HCT116 (cell line): Measurements from ENCODE around the gene CTU2. TPM values are rescaled to one million over a fixed set of nuclear protein-coding genes. Genes with fewer than 3 reads are reported as not detected.

Source experiments
- ATAC-seq: fragments of 200-7000 bp; cut with Tn5 transposase; 2 replicates; pipeline ENCODE4 v1.9.1; 2020; ENCODE audit warnings: mild to moderate bottlenecking, moderate library complexity
- BruUV-seq: library from RNA; stranded (reverse); fragments of 400-500 nt; replicated peaks from 2 replicates; lab custom pipeline; 2021; lab: Mats Ljungman, UMichigan
- CTCF ChIA-PET: fragments of 300-600 bp; sonication (Branson Sonifier 250); formaldehyde crosslinking; loops from one replicate; lab custom pipeline; 2021; ENCODE audit warnings: antibody characterized with exemption; lab: Charles Lee
- POLR2A ChIA-PET: fragments of 300-600, 350-600 bp; sonication (Branson Sonifier 250); formaldehyde crosslinking; loops from one replicate; lab custom pipeline; 2021; ENCODE audit warnings: antibody characterized with exemption; lab: Charles Lee
- RAD21 ChIA-PET, 2 experiments: fragments of 300-600 bp; sonication (Branson Sonifier 250); formaldehyde crosslinking; loops; one replicate each; lab custom pipeline; 2023; ENCODE audit warnings: low total read pairs in 2 of 2; ENCODE audit not compliant: uncharacterized antibody in 2 of 2, unreplicated experiment in 2 of 2, low non-redundant PET in 1 of 2; lab: Charles Lee
- DNase-seq: peaks from one replicate; pipeline ENCODE4 v3.0.0-alpha.2; 2010; ENCODE audit warnings: low read depth, low spot score
- H2AFZ ChIP-seq: fragments of 200-600 bp; shearing (Covaris generic), sonication (generic); 2 replicates; pipeline ENCODE4 v1.6.1; 2017; ENCODE audit warnings: low read depth, mixed run types, mixed read lengths, antibody characterized with exemption, low read length; ENCODE audit not compliant: poor library complexity, severe bottlenecking
- H3K27ac ChIP-seq: 2 replicates; pipeline ENCODE4 v1.5.1; 2012; ENCODE audit warnings: low read depth, low read length
- H3K27me3 ChIP-seq: fragments of 200-600 bp; sonication (generic); 2 replicates; pipeline ENCODE4 v1.6.1; 2016; ENCODE audit warnings: mixed run types, low read length, mixed read lengths; ENCODE audit not compliant: insufficient read depth
- H3K36me3 ChIP-seq, 2 experiments: fragments of 200-500 bp in 1 of 2; fragments of 200-600 bp in 1 of 2; sonication (Bioruptor generic) in 1 of 2; sonication (generic) in 1 of 2; 2 replicates each; pipeline versions ENCODE4 v1.5.1 to v1.6.1; 2014 to 2016; ENCODE audit warnings: low read length in 2 of 2, inconsistent platforms in 1 of 2, mixed read lengths in 1 of 2, mixed run types in 1 of 2; ENCODE audit not compliant: insufficient read depth in 2 of 2, control insufficient read depth in 1 of 2
- H3K4me1 ChIP-seq, 2 experiments: fragments of 200-600 bp in 1 of 2; sonication (generic) in 1 of 2; 2 replicates each; pipeline versions ENCODE4 v1.5.1 to v1.6.1; 2012 to 2017; ENCODE audit warnings: low read length in 2 of 2, inconsistent platforms in 1 of 2, mild to moderate bottlenecking in 1 of 2, mixed read lengths in 1 of 2, mixed run types in 1 of 2, moderate library complexity in 1 of 2; ENCODE audit not compliant: insufficient read depth in 2 of 2, control insufficient read depth in 1 of 2
- H3K4me2 ChIP-seq: fragments of 200-600 bp; sonication (generic); 2 replicates; pipeline ENCODE4 v1.6.1; 2017; ENCODE audit warnings: mixed run types, low read length, mixed read lengths
- H3K4me3 ChIP-seq, 2 experiments: fragments of 200-600 bp in 1 of 2; sonication (generic) in 1 of 2; replicated peaks in 1 of 2; 2 replicates each; pipeline ENCODE4 v1.5.1; 2011 to 2016; ENCODE audit warnings: low read length in 2 of 2, control low read depth in 1 of 2, low read depth in 1 of 2, mild to moderate bottlenecking in 1 of 2, mixed read lengths in 1 of 2, mixed run types in 1 of 2
- H3K79me2 ChIP-seq: fragments of 200-600 bp; sonication (generic); 2 replicates; pipeline ENCODE4 v1.6.1; 2017; ENCODE audit warnings: mild to moderate bottlenecking, mixed run types, low read length, moderate library complexity, mixed read lengths; ENCODE audit not compliant: insufficient read depth
- H3K9ac ChIP-seq: fragments of 200-600 bp; sonication (generic); 2 replicates; pipeline ENCODE4 v1.6.1; 2016; ENCODE audit warnings: low read length, mixed read lengths
- H3K9me2 ChIP-seq: fragments of 200-600 bp; sonication (generic), shearing (Covaris generic); 2 replicates; pipeline ENCODE4 v1.6.1; 2017; ENCODE audit warnings: mixed run types, mild to moderate bottlenecking, moderate library complexity; ENCODE audit not compliant: insufficient read depth
- H3K9me3 ChIP-seq, 2 experiments: fragments of 200-500 bp in 1 of 2; fragments of 200-600 bp in 1 of 2; sonication (Bioruptor generic) in 1 of 2; sonication (generic) in 1 of 2; 2 replicates each; pipeline ENCODE4 v1.6.1; 2014 to 2017; ENCODE audit warnings: low read length in 2 of 2, mixed read lengths in 2 of 2, inconsistent platforms in 1 of 2, low read depth in 1 of 2, mild to moderate bottlenecking in 1 of 2, mixed run types in 1 of 2, moderate library complexity in 1 of 2; ENCODE audit not compliant: control insufficient read depth in 1 of 2, insufficient read depth in 1 of 2
- H4K20me1 ChIP-seq: fragments of 200-600 bp; sonication (generic), shearing (Covaris generic); 2 replicates; pipeline ENCODE4 v1.6.1; 2017; ENCODE audit warnings: mixed run types, mild to moderate bottlenecking, moderate library complexity; ENCODE audit not compliant: insufficient read depth
- CEBPB ChIP-seq: IDR thresholded peaks from 2 replicates; pipeline ENCODE4 v1.6.1; 2012; ENCODE audit warnings: low read depth
- EGR1 ChIP-seq: IDR thresholded peaks from 2 replicates; pipeline ENCODE4 v1.6.1; 2012; ENCODE audit warnings: low read depth
- ELF1 ChIP-seq: IDR thresholded peaks from 2 replicates; pipeline ENCODE4 v1.6.1; 2012; ENCODE audit warnings: low read depth, borderline replicate concordance
- EZH2phosphoT487 ChIP-seq: fragments of 200-600 bp; IDR thresholded peaks from 2 replicates; pipeline ENCODE4 v1.6.1; 2018; ENCODE audit warnings: antibody characterized with exemption, borderline replicate concordance
- FOSL1 ChIP-seq: IDR thresholded peaks from 2 replicates; pipeline ENCODE4 v1.6.1; 2012; ENCODE audit warnings: low read depth
- POLR2A ChIP-seq: IDR thresholded peaks from 2 replicates; pipeline ENCODE4 v1.7.0; 2011; ENCODE audit warnings: borderline replicate concordance; ENCODE audit not compliant: insufficient read depth, insufficient read length; ENCODE audit errors: extremely low read depth
- POLR2AphosphoS5 ChIP-seq: IDR thresholded peaks from 2 replicates; pipeline ENCODE4 v1.6.1; 2011; ENCODE audit warnings: mild to moderate bottlenecking, low read depth, low read length, moderate library complexity
- RAD21 ChIP-seq: IDR thresholded peaks from 2 replicates; pipeline ENCODE4 v1.6.1; 2012; ENCODE audit warnings: low read depth, mild to moderate bottlenecking
- SIN3A ChIP-seq: IDR thresholded peaks from 2 replicates; pipeline ENCODE4 v1.6.1; 2012; ENCODE audit warnings: low read depth
- SP1 ChIP-seq: IDR thresholded peaks from 2 replicates; pipeline ENCODE4 v1.6.1; 2012; ENCODE audit warnings: low read depth
- SRF ChIP-seq: IDR thresholded peaks from 2 replicates; pipeline ENCODE4 v1.6.1; 2012; ENCODE audit warnings: low read depth
- YY1 ChIP-seq: IDR thresholded peaks from 2 replicates; pipeline ENCODE4 v1.6.1; 2011; ENCODE audit warnings: low read length, low read depth, moderate library complexity, mild to moderate bottlenecking; ENCODE audit not compliant: insufficient replicate concordance; ENCODE audit errors: extremely low read depth
- ZFX ChIP-seq: fragments of 450-650 bp; IDR thresholded peaks from 2 replicates; pipeline ENCODE4 v1.6.1; 2017
- ZNF274 ChIP-seq: fragments of 200-500 bp; sonication (Bioruptor generic); IDR thresholded peaks from 2 replicates; pipeline ENCODE4 v1.6.1; 2014; ENCODE audit warnings: mild to moderate bottlenecking, low read depth, low read length, inconsistent platforms
- intact Hi-C: fragments of 100-400 bp; cut with micrococcal nuclease; formaldehyde crosslinking; loops from 2 replicates; pipeline ENCODE4 v1.10.0; 2022
- total RNA-seq: library from RNA; stranded (reverse); gene quantifications from one replicate; pipeline ENCODE4 v1.2.1, GENCODE V29; 2021; ENCODE audit not compliant: unreplicated experiment
- TF ChIP-seq, protein P1 (sequence below), 3 experiments: fragments of 200-600 bp in 1 of 3; sonication (generic) in 1 of 3; IDR thresholded peaks in 2 of 3; conservative IDR thresholded peaks in 1 of 3; 2 replicates each; pipeline ENCODE4 v1.5.1; 2012 to 2017; ENCODE audit warnings: low read depth in 2 of 3, low read length in 2 of 3, antibody characterized with exemption in 1 of 3, borderline replicate concordance in 1 of 3, control low read depth in 1 of 3, mild to moderate bottlenecking in 1 of 3, mixed read lengths in 1 of 3, mixed run types in 1 of 3, moderate library complexity in 1 of 3; ENCODE audit not compliant: insufficient read depth in 1 of 3
- TF ChIP-seq, protein P2 (sequence below): IDR thresholded peaks from 2 replicates; pipeline ENCODE4 v1.6.1; 2011; ENCODE audit warnings: mild to moderate bottlenecking, low read length, moderate library complexity; ENCODE audit not compliant: insufficient replicate concordance; ENCODE audit errors: extremely low read depth
- TF ChIP-seq, protein P3 (sequence below): IDR thresholded peaks from 2 replicates; pipeline ENCODE4 v1.6.1; 2012; ENCODE audit warnings: low read depth
- TF ChIP-seq, protein P4 (sequence below): IDR thresholded peaks from 2 replicates; pipeline ENCODE4 v1.6.1; 2012

Gene CTU2
- total RNA-seq, 1 experiment from 2014 or later, result 71.3 TPM

DNA sequence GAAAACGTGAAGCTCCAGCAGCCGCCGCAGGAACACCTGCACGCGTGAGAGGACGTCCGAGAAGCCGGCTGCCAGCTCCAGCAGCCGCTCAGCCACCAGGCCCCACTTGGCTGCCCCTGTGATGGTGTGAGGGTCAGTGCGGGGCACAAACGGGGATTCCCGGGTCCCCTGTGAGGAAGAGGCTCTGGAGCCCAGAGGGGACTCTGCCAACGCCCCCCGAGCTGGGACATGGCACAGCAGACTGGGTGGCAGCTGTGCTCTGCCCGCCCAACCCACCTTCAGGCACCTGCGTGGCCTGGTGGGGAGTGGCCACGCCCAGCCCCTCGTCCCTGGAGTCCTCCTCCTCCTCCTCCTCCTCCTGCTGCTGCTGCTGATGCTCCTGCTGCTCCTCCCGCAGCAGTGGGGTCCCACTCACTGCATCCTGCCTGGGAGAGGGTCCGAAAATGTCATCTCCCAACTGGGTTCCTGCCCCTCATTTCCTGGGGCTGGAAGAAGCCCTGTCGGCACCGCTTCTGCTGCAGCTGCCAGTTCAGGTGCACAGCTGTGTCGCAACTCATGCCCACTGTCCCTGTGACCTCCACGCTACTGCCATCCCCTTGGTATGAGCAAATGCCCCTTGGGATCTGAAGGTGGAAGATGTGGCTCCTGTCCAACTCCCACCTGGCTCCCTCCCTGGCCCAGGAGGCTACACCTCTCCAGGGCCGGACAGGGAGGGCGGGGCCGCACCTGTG lies 27.5 kb downstream of the CTU2 start (continued):
- TF ChIP-seq SP1 (no peak), RAD21 (no peak)

DNA sequence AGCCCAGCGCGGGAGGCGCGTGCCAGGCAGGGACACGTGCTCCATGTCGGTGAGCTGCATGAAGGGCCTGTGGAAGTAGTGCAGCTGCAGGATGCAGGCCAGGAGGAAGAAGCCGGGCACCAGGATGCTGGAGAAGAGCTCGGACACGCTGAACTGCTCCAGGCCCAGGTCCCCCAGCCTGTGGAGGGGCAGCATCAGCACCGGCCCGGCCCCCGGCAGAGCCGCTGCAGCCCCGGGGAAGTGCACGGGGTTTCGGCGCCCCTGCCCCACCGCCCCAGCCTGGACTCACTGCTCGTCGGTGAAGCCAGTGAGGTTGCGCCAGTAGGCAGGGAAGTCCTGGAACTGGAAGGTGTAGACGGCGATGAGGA lies 28.0 kb downstream of the CTU2 start:
- H4K20me1 ChIP-seq, result no peaks in the 10 kb centered on the region
- H3K36me3 ChIP-seq, result peaks cover 25 to 56% of the 10 kb centered on the region in 2 experiments; a peak in 3 of 4 replicates
- ChIA-PET RAD21 (no interaction called here), CTCF (no interaction called here), POLR2A (no interaction called here)
- no peak overlapping the region for H3K4me2 ChIP-seq
- ATAC-seq (no peak), DNase-seq (no peak)
- H3K9ac ChIP-seq, result no peak overlapping the region
- H3K27ac ChIP-seq, result peak overlapping the region; percentile 14; the same call in 1 of the 2 replicates
- no peaks in the 10 kb centered on the region for H3K27me3 ChIP-seq
- H2AFZ ChIP-seq, result no peak overlapping the region
- H3K4me1 ChIP-seq, result peaks cover 0 to 5% of the 10 kb centered on the region in 2 experiments; a peak in 1 of 4 replicates
- peaks cover 21% of the 10 kb centered on the region; the same call in 1 of the 2 replicates for H3K79me2 ChIP-seq
- no peak overlapping the region for H3K4me3 ChIP-seq
- BruUV-seq, result no TSS peak
- H3K9me3 ChIP-seq, result no peaks in the 10 kb centered on the region
- H3K9me2 ChIP-seq, result no peaks in the 10 kb centered on the region
- intact Hi-C loops, result no loop called here
- no peak for TF ChIP-seq ZFX
- no peak for TF ChIP-seq SP1
- TF ChIP-seq, protein P1, sequence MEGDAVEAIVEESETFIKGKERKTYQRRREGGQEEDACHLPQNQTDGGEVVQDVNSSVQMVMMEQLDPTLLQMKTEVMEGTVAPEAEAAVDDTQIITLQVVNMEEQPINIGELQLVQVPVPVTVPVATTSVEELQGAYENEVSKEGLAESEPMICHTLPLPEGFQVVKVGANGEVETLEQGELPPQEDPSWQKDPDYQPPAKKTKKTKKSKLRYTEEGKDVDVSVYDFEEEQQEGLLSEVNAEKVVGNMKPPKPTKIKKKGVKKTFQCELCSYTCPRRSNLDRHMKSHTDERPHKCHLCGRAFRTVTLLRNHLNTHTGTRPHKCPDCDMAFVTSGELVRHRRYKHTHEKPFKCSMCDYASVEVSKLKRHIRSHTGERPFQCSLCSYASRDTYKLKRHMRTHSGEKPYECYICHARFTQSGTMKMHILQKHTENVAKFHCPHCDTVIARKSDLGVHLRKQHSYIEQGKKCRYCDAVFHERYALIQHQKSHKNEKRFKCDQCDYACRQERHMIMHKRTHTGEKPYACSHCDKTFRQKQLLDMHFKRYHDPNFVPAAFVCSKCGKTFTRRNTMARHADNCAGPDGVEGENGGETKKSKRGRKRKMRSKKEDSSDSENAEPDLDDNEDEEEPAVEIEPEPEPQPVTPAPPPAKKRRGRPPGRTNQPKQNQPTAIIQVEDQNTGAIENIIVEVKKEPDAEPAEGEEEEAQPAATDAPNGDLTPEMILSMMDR (IDR thresholded peaks at IDR 0.05 in 2 of 3, conservative IDR thresholded peaks at IDR 0.05 in 1 of 3; ENCODE audit: borderline replicate concordance in 1 of 3, insufficient read depth in 1 of 3, low read depth in 2 of 3, low read length in 2 of 3), result no peak
- TF ChIP-seq EZH2phosphoT487, result no peak
- TF ChIP-seq, protein P2, sequence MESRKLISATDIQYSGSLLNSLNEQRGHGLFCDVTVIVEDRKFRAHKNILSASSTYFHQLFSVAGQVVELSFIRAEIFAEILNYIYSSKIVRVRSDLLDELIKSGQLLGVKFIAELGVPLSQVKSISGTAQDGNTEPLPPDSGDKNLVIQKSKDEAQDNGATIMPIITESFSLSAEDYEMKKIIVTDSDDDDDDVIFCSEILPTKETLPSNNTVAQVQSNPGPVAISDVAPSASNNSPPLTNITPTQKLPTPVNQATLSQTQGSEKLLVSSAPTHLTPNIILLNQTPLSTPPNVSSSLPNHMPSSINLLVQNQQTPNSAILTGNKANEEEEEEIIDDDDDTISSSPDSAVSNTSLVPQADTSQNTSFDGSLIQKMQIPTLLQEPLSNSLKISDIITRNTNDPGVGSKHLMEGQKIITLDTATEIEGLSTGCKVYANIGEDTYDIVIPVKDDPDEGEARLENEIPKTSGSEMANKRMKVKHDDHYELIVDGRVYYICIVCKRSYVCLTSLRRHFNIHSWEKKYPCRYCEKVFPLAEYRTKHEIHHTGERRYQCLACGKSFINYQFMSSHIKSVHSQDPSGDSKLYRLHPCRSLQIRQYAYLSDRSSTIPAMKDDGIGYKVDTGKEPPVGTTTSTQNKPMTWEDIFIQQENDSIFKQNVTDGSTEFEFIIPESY, result no peak
- no peak for TF ChIP-seq YY1
- TF ChIP-seq CEBPB, result no peak
- no peak for TF ChIP-seq RAD21
- no peak for TF ChIP-seq POLR2A
- no peak for TF ChIP-seq FOSL1
- no peak for TF ChIP-seq SRF
- TF ChIP-seq, protein P3, sequence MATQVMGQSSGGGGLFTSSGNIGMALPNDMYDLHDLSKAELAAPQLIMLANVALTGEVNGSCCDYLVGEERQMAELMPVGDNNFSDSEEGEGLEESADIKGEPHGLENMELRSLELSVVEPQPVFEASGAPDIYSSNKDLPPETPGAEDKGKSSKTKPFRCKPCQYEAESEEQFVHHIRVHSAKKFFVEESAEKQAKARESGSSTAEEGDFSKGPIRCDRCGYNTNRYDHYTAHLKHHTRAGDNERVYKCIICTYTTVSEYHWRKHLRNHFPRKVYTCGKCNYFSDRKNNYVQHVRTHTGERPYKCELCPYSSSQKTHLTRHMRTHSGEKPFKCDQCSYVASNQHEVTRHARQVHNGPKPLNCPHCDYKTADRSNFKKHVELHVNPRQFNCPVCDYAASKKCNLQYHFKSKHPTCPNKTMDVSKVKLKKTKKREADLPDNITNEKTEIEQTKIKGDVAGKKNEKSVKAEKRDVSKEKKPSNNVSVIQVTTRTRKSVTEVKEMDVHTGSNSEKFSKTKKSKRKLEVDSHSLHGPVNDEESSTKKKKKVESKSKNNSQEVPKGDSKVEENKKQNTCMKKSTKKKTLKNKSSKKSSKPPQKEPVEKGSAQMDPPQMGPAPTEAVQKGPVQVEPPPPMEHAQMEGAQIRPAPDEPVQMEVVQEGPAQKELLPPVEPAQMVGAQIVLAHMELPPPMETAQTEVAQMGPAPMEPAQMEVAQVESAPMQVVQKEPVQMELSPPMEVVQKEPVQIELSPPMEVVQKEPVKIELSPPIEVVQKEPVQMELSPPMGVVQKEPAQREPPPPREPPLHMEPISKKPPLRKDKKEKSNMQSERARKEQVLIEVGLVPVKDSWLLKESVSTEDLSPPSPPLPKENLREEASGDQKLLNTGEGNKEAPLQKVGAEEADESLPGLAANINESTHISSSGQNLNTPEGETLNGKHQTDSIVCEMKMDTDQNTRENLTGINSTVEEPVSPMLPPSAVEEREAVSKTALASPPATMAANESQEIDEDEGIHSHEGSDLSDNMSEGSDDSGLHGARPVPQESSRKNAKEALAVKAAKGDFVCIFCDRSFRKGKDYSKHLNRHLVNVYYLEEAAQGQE, result no peak
- no peak for TF ChIP-seq EGR1
- no peak for TF ChIP-seq POLR2AphosphoS5
- TF ChIP-seq ELF1, result no peak
- TF ChIP-seq ZNF274, result no peak
- TF ChIP-seq, protein P4, sequence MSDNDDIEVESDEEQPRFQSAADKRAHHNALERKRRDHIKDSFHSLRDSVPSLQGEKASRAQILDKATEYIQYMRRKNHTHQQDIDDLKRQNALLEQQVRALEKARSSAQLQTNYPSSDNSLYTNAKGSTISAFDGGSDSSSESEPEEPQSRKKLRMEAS, result no peak
- TF ChIP-seq SIN3A, result no peak
